Measurements from ENCODE around the gene KANSL1. TPM values are rescaled to one million over a fixed set of nuclear protein-coding genes. Genes with fewer than 3 reads are reported as not detected.

KANSL1 gene
- total RNA-seq, 1 experiment from 2014 or later = 83.0 TPM

GRCh38 chr17:46197530-46197929 lies 4.3 kb upstream of the KANSL1 start:
- DNase-seq = no peak
- Histone ChIP-seq H3K27me3 (replicated peaks; ENCODE audit: control insufficient read depth, insufficient read depth, low read length) (no peaks in the 10 kb centered on the region), H3K9me3 (no peaks in the 10 kb centered on the region), H3K4me3 (ENCODE audit: low read depth, low read length) (no peak overlapping the region), H3K4me1 (peaks cover 41% of the 10 kb centered on the region), H3K36me3 (ENCODE audit: control insufficient read depth, insufficient read depth, low read length) (no peaks in the 10 kb centered on the region)
- intact Hi-C loops (cut with micrococcal nuclease; ENCODE audit: unreplicated experiment) = loop anchor here (10.0 kb wide), 1 partner anchor 87 kb away; no protein-coding TSS in a partner anchor
- CTCF ChIA-PET = no interaction called here
- POLR2A ChIA-PET = no interaction called here
- BruUV-seq (replicated peaks) = no TSS peak
- Mint-ChIP-seq H3K27ac (ENCODE audit: unreplicated experiment) (no peak overlapping the region), H3K4me3 (ENCODE audit: unreplicated experiment) (no peak overlapping the region), H3K27me3 (ENCODE audit: insufficient read depth, unreplicated experiment) (no peaks in the 10 kb centered on the region), H3K36me3 (ENCODE audit: insufficient read depth, unreplicated experiment) (peaks cover 3% of the 10 kb centered on the region), H3K9me3 (ENCODE audit: unreplicated experiment) (no peaks in the 10 kb centered on the region), H3K4me1 (ENCODE audit: low read depth, unreplicated experiment) (peaks cover 28% of the 10 kb centered on the region)
- TF ChIP-seq CTCF (IDR thresholded peaks at IDR 0.05; ENCODE audit: insufficient read depth in 1 of 2, low read depth in 1 of 2, low read length in 1 of 2, severe bottlenecking in 1 of 2, unreplicated experiment in 1 of 2) = no peak

GRCh38 chr17:46195939-46196716 lies 2.9 kb upstream of the KANSL1 start:
- no TSS peak for BruUV-seq (replicated peaks)
- no peak overlapping the region for H3K27ac Mint-ChIP-seq (ENCODE audit: unreplicated experiment)
- Histone ChIP-seq H3K4me1 (peaks cover 31% of the 10 kb centered on the region), H3K4me3 (ENCODE audit: low read depth, low read length) (no peak overlapping the region), H3K36me3 (ENCODE audit: control insufficient read depth, insufficient read depth, low read length) (no peaks in the 10 kb centered on the region), H3K27me3 (replicated peaks; ENCODE audit: control insufficient read depth, insufficient read depth, low read length) (no peaks in the 10 kb centered on the region), H3K9me3 (no peaks in the 10 kb centered on the region)
- H3K4me3 Mint-ChIP-seq (ENCODE audit: unreplicated experiment) = no peak overlapping the region
- CTCF ChIA-PET = no interaction called here
- no peaks in the 10 kb centered on the region for H3K27me3 Mint-ChIP-seq (ENCODE audit: insufficient read depth, unreplicated experiment)
- no peak for DNase-seq
- H3K36me3 Mint-ChIP-seq (ENCODE audit: insufficient read depth, unreplicated experiment) = peaks cover 16% of the 10 kb centered on the region
- POLR2A ChIA-PET = no interaction called here
- intact Hi-C loops (cut with micrococcal nuclease; ENCODE audit: unreplicated experiment) = loop anchor here (10.0 kb wide), 1 partner anchor 89 kb away; no protein-coding TSS in a partner anchor
- TF ChIP-seq CTCF (IDR thresholded peaks at IDR 0.05; ENCODE audit: insufficient read depth in 1 of 2, low read depth in 1 of 2, low read length in 1 of 2, severe bottlenecking in 1 of 2, unreplicated experiment in 1 of 2) = no peak
- H3K4me1 Mint-ChIP-seq (ENCODE audit: low read depth, unreplicated experiment) = peaks cover 28% of the 10 kb centered on the region
- H3K9me3 Mint-ChIP-seq (ENCODE audit: unreplicated experiment) = no peaks in the 10 kb centered on the region

GRCh38 chr17:46195217-46195855 lies 2.1 kb upstream of the KANSL1 start:
- ChIA-PET CTCF (no interaction called here), POLR2A (no interaction called here)
- Histone ChIP-seq H3K27me3 (replicated peaks; ENCODE audit: control insufficient read depth, insufficient read depth, low read length) (no peaks in the 10 kb centered on the region), H3K36me3 (ENCODE audit: control insufficient read depth, insufficient read depth, low read length) (no peaks in the 10 kb centered on the region), H3K4me3 (ENCODE audit: low read depth, low read length) (no peak overlapping the region), H3K4me1 (peaks cover 36% of the 10 kb centered on the region), H3K9me3 (no peaks in the 10 kb centered on the region)
- no TSS peak for BruUV-seq (replicated peaks)
- Mint-ChIP-seq H3K27ac (ENCODE audit: unreplicated experiment) (no peak overlapping the region), H3K9me3 (ENCODE audit: unreplicated experiment) (no peaks in the 10 kb centered on the region), H3K4me3 (ENCODE audit: unreplicated experiment) (peak overlapping the region; percentile 98), H3K36me3 (ENCODE audit: insufficient read depth, unreplicated experiment) (peaks cover 18% of the 10 kb centered on the region), H3K27me3 (ENCODE audit: insufficient read depth, unreplicated experiment) (no peaks in the 10 kb centered on the region), H3K4me1 (ENCODE audit: low read depth, unreplicated experiment) (peaks cover 27% of the 10 kb centered on the region)
- no peak for DNase-seq
- no peak for TF ChIP-seq CTCF (IDR thresholded peaks at IDR 0.05; ENCODE audit: insufficient read depth in 1 of 2, low read depth in 1 of 2, low read length in 1 of 2, severe bottlenecking in 1 of 2, unreplicated experiment in 1 of 2)
- intact Hi-C loops (cut with micrococcal nuclease; ENCODE audit: unreplicated experiment) = loop anchor here (10.0 kb wide), 1 partner anchor 89 kb away; no protein-coding TSS in a partner anchor
